GM18526 (cell line): ENCODE measurements around the gene ADAMTS9.

Experiments
- POLR2A ChIP-seq: IDR thresholded peaks from 3 replicates; pipeline ENCODE4 v1.6.1; 2011; ENCODE audit not compliant: insufficient read length; ENCODE audit errors: extremely low read depth

The ADAMTS9 gene

DNA sequence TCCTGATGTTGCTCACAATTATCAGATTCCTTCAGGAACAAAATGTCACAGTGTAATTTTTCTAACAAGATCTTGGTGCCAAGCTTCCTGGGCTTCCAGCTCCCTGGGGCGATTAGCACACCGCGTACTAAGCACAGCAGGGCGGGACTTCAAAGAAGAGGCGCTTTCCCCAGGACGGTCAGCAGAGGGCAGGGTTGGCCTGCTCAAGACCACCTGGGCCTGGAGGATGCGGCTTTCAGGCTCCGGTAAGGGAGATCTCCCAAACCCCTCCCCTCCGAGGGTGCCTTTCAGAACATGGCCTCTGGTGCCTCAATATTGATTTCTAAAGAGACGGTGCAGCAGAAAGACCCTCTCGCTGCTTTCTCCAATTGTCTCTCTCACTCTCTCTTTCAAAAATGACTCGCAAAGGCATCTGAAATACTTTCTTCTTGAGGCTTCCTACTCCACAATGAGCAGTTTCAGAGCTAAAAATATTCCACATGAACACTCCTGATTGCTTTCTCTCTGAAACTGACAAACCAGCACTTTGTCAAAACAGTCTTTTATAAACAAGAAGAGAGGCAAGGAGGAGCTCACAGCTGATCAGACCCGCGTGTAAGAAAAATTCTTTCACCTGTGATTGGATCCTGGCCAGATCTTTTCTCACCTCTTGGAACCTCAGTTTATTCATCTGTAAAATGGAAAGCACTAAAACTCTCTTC, 154.0 kb downstream of the ADAMTS9 start:
- TF ChIP-seq POLR2A, result no peak

DNA sequence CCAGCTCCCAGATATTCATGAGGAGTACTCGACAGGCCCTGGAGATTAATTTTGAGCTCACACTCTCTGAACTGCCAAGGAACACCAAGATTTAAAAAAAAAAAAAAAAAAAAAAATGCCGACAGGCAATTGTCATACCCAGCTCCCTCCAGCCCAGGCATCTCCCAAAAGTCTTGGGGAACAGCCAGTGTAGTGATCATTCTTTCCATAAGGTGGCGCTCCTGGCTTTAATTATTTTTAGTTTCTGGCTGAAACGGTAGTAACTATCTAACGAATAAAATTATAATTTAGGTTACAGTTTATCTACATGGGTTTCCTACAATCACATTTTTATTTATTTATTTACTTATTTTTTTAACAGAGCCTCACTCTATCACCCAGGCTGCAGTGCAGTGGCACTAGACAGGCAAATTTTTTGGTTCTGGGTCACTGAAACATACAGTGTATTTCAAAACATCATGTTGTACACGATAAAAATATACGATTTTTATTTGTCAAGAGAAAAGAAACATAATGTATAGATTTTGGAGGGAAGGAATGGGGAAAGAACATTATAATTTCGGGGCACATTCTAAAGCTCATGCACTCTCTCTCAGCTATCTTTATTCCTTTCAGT, 157.3 kb downstream of the ADAMTS9 start:
- TF ChIP-seq POLR2A, result no peak

DNA sequence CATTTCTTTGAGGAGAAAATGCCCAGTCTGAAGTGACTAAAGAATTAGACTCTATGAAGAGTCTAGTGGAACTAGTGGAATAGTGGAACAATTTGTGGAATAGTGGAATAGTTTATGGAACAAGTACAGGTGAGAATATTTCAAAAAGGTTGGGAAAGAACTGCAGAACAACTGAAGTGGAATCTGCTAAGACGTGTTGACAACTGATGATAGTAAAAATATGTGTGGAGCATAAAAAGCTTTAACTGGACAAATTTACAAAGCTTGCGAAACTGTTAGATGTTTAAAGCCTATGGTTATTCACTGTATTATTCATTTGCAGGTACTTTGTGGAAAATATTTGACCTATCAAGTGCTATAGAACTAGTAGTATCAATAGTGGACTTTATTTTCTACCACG, 164.5 kb downstream of the ADAMTS9 start:
- no peak for TF ChIP-seq POLR2A

DNA sequence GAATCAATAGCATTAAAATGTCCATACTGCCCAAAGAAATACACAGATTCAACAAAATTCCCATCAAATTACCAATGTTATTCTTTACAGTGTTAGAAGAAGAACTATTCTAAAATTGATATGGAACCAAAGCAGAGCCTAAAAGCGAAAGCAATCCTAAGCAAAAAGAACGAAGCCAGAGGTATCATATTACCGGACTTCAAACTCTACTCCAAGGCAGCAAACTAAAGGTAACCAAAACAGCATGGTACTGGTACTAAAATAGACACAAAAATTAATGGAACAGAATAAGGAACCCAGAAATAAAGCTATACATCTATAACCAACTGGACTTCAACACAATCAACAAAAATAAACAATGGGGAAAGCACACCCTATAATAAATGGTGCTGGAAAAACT, 167.5 kb downstream of the ADAMTS9 start:
- no peak for TF ChIP-seq POLR2A

DNA sequence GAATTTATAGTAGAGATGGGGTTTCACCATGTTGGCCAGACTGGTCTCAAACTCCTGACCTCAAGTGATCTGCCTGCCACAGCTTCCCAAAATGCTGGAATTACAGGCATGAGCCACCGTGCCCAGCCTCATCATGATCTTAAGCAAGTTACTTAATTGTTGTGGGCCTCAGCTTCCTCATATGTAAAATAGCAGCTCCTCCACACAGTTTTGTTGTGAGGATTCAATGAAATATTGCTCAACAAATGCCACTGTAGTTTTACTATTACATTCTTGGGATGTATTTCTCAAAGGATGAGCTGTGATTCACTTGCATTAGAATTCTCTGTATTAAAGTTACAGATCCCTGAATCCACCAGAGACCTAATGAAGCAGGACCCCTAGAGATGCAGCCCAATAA, 168.8 kb downstream of the ADAMTS9 start:
- no peak for TF ChIP-seq POLR2A

DNA sequence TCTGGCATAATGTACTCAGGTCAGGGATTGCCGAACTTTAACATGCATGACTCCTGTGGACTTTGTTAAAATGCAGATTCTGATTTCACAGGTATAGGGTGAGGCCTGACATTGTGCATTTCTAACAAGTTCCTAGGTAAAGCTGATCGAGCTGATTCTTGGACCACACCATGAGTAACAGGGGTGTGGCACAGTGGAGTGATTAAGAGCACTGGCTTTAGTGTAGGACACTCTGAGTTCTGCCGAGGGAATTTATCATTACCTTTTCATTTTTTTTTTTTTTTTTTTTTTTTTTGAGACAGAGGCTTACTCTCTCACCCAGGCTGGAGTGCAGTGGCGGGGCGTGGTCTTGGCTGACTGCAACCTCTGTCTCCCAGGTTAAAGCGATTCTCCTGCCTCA, 169.3 kb downstream of the ADAMTS9 start:
- TF ChIP-seq POLR2A, result no peak

DNA sequence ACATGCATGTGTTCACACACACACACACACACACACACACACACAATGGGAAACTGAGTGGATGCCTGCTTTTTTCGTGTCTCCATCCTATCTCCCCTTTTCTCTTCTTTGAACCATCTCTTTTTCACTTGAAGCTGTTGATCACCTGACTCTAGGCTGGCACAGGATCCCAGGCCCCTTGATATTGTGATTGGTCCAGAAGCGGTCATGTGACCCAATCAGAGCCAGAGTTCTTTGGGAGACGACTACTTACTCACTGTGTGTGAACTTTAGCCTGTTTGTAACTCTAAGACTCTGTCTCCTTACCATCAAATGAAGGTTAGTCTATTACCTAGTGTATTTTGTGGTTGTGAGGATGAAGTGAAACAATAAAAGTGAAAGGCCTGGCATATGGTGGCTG, 172.9 kb downstream of the ADAMTS9 start:
- no peak for TF ChIP-seq POLR2A

DNA sequence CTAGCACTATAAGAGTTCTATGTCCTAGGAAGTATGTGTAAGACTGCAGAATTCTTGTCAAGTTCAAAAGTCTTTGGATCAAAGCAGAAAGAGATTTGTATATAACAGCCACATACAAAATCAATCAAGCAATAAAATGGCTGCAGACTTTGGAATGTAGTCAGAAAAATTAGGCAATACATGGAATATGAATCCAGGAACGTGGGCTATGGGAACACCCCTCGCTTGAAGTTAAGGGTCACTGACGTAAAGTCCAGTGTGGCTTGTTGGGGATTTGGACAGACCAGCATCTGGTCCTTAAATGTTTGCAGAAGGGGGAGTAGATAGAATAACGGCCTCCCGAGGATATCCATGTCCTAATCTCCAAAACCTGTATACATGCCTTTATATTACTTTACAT, 178.6 kb downstream of the ADAMTS9 start:
- no peak for TF ChIP-seq POLR2A

DNA sequence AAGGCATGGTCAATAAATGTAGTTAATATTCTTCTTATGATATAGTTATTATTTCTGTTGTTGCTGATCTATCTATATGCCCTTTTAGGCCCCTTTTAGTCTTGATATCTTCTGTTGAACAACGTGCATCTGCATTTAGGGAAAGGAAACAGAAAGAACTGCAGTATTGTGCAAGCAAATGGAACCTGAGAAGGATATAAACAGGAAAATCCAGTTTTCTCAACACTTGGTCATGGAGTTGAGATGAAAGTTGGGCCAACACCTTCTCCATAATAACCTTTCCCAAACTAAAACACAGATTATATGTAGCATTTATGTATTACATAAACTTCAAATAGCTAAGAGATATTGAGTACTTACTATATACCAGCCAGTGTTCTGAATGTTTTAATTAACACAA, 179.7 kb downstream of the ADAMTS9 start:
- no peak for TF ChIP-seq POLR2A

DNA sequence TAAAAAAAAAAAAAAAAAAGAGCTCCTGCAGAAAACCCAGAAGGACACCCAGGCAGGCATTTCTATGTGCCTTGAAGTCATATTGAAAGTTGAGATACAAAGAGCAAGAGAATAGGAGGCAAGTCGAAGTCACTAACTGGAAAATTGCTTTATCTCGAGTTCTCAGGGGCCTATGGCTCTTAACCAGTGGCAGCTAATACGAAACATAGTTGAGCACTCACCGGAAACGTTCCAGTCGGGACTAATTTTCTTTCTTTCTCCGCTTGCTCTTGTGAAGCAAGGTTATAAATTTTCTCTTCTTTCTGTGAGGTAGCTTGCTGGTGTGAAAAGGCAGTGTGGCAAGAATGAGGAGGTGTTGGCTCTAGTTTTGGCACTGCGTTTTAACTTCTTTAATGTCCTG, 181.5 kb downstream of the ADAMTS9 start:
- no peak for TF ChIP-seq POLR2A

DNA sequence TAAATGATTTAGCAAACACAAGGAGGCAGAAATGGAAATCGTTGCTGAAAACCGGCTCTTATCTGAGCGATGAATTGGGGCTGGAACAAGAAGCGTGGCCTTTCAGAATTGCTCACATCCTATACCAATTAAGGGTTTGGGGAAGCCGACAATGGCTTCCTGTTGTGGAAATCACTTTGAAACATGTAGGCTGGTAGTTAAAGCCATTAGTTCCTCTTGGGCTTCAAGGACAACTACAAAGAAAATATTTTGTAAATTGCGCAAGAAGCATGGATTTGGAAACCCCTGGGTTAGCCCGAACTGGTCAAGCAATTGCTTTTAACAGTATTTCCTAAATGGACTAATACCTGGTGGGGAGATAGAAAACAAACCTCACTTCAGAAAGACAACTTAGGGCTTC, 182.4 kb downstream of the ADAMTS9 start:
- no peak for TF ChIP-seq POLR2A

DNA sequence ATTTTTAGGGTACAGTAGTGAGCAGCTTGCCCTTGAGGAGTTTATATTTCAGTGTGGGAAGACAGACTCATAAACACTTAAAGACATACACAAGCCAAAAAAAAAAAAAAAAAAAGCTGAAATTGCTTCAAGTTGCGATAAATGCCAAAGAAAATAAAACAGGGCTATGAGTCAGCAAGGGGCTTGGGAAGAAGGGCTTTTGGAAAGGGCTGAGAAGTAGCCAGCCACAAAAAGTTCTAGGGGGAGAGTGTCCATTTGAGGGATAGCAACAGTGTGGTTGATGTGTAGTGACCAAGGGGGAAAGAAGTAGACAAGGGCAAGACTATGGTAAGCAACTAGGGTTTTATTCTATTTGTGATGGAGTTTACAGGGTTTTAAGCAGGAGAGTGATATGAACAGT, 185.5 kb downstream of the ADAMTS9 start:
- TF ChIP-seq POLR2A, result no peak

DNA sequence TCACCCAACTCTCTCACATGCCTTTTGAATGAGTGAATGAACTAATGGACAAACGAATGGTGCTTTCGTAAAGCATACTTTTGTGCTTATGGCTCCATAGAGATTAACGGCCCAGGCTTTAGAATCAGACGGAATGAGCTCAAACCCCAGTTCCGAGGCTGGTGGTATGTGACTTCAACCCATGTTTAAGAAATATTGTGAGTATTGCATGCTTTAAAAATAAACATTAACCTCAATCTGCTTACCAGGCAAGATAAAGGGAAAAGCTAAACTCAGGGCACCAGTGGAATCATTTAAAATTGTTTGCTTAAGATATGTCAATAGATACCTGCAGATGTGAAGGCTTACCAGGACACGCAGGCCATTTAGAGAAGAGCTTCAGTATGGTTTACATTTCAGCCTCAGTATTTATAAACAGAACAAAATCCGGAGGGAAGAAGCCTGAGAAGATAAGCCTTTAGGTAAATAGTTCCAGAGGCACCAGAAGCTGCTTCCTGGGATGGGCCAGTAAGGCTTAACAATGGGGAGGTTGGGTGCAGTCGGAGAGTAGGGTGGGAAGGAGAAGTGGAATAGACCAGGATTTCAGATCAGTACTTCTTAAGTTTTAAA, 186.4 kb downstream of the ADAMTS9 start:
- no peak for TF ChIP-seq POLR2A

DNA sequence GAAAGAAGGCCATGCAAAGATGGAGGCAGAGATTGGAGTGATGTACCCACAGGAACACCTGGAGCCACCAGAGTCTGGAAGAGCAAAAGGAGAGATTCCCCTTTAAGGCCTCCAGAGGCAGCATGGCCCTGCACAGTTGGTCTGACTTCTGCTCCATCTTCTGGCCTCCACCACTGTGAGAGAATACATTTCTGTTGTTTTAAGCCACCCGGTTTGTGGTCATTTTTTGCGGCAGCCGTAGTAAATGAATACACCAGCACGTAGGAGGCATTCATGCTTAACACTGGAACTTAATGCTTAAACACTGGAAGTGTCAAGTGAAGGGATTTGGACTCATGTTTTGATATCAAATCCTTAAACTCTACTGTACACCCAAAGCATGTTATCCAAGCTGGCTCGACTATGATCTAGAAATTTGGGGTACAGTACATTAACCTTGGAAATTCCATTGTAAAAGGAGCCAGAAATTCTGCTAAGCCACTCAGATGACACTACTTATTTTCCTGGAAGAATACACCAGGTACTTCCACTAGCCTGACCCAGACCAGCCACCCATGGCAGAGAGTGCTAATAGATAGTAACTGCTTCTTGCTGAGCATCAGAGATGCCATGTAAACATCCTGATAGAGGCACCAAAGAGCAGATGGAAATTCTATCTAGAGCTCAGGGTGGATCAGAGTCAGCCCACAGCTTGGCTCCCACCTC, 190.9 kb downstream of the ADAMTS9 start:
- no peak for TF ChIP-seq POLR2A

DNA sequence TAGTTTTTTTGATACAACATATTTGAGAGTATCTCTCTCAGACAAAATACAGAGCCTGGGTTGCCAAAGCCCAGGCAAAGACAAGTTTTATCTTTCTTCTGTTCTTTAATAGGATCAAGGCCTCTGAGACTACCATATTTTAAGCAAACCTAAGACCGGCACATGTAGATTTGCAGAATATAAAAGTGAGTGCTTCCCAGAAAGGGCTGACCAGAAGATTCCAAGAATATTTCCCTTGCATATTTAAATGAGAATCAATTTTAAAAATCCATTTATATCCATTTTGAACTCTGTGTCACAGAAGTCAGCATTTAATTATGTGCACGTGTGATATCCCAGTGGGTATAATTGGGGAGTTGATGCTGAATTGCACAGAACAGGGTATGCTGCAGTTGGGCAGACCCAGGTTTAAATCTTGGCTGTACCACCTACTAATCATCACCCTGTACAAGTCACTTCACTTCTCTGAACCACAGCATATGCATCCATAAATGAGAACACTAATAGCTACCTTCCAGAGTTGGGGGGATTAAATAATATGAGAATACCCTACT, 191.9 kb downstream of the ADAMTS9 start:
- TF ChIP-seq POLR2A, result no peak

DNA sequence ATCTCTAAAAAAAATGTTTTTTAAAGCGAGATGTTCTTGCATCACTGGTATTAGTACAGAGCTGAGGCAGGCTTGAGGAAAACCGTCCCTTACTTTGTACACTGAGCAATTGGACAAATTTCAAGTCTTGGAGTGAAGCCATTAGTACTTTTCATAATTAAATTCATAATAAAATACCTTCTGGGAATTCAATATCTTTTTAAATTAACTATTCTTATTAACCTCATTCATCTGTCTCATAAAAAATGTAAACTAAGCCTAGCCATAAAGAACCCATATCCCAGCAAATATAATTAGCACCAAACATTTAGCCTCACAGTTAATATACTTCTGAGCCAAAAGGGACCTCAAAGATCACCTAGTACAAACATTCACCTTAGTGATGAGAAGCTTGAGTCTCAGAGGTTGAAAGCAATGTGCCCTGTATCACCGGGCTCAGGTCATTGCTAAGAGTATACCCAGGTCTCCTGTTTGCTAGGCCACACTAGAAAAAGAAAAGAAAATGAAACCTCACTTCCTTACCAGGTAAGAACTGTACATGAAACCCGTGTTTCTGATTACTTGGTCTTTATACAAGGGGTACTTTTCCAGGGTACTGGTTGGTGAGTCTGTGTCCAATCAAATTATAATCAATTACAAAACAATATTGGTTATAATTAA, 192.5 kb downstream of the ADAMTS9 start:
- TF ChIP-seq POLR2A, result no peak

DNA sequence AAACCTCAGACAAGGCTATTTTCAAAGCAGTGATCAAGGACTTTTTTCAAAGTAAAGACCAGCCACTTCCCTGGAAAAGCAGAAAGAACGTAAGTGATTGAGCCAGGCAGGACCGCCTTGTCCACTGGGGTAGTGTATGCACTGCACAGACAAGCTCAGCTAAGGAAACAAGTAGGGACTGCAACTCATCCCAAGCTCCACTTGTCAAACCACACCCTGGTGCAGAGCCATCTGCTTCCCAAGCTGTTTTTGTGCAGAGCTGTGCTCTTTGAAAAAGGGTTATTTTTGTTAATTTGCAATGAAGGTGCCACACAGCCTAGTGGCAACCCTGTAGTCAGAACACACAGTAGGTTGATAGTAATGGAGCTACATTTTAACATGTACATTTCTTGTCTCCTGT, 193.3 kb downstream of the ADAMTS9 start:
- no peak for TF ChIP-seq POLR2A
